ENCODE results near the gene CDH2.
"Not testable (repeated sequence)": the region's sequence is repeated elsewhere in the genome, so short reads cannot be mapped to it uniquely, and the experiment has no call there.

Gene CDH2

GRCh38 chr18:27976806-27977408, 200.0 kb downstream of the CDH2 start:
- no peak for DNase-seq

- DNase-seq = no peak
Observed at GRCh38 chr18:27970321-27970720, 206.6 kb downstream of the CDH2 start.

GRCh38 chr18:27969206-27969605, 207.7 kb downstream of the CDH2 start:
- no peak for DNase-seq

- no peak for DNase-seq
Observed at GRCh38 chr18:27967913-27968824, 208.8 kb downstream of the CDH2 start.

GRCh38 chr18:27966881-27967280, 210.0 kb downstream of the CDH2 start:
- DNase-seq = no peak

- DNase-seq = no peak
Observed at GRCh38 chr18:27964811-27965210, 212.1 kb downstream of the CDH2 start.

- DNase-seq = no peak
Observed at GRCh38 chr18:27959101-27959500, 217.8 kb downstream of the CDH2 start.

- DNase-seq = no peak
Observed at GRCh38 chr18:27956001-27956640, 220.8 kb downstream of the CDH2 start.

GRCh38 chr18:27954226-27954625, 222.7 kb downstream of the CDH2 start:
- DNase-seq = peak; percentile 48

- DNase-seq = no peak
Observed at GRCh38 chr18:27952741-27953140, 224.2 kb downstream of the CDH2 start.

GRCh38 chr18:27950648-27951228, 226.2 kb downstream of the CDH2 start:
- no peak for DNase-seq

GRCh38 chr18:27948986-27949385, 227.9 kb downstream of the CDH2 start:
- peak; percentile 36 for DNase-seq

GRCh38 chr18:27942706-27943105, 234.2 kb downstream of the CDH2 start:
- DNase-seq = no peak

GRCh38 chr18:27931535-27931934, 245.4 kb downstream of the CDH2 start:
- no peak for DNase-seq

GRCh38 chr18:27922780-27923179, 254.2 kb downstream of the CDH2 start:
- DNase-seq = no peak

- DNase-seq = no peak
Observed at GRCh38 chr18:27921904-27922751, 254.8 kb downstream of the CDH2 start.

GRCh38 chr18:27921392-27921791, 255.5 kb downstream of the CDH2 start:
- DNase-seq = no peak

GRCh38 chr18:27920836-27921235, 256.1 kb downstream of the CDH2 start:
- DNase-seq = no peak

- not testable (repeated sequence) for DNase-seq
Observed at GRCh38 chr18:27906189-27906588, 270.7 kb downstream of the CDH2 start.

GRCh38 chr18:27903906-27904305, 273.0 kb downstream of the CDH2 start:
- DNase-seq = no peak

GRCh38 chr18:27901424-27902226, 275.3 kb downstream of the CDH2 start:
- no peak for DNase-seq

Measured in right hindlimb (tissue), 1 donor.